ENCODE measurements around the gene SMIM33. TPM values are rescaled to one million over a fixed set of nuclear protein-coding genes. Genes with fewer than 3 reads are reported as not detected.

Gene SMIM33
- polyA plus RNA-seq, 1 of the 3 experiments (the other 2 are of a cell fraction), result not detected

GRCh38 chr5:139492700-139493192, 21.9 kb downstream of the SMIM33 start:
- ChIA-PET CTCF (interaction anchor here (1.0 kb wide), 1 partner anchor 71 kb away, joined by 4 read pairs; no protein-coding TSS in a partner anchor), POLR2A (no interaction called here)
- Histone ChIP-seq H3K4me2 (peak overlapping the region; percentile 38), H3K36me3 (replicated peaks in 1 of 2; ENCODE audit: control insufficient read depth in 1 of 2, insufficient read depth in 2 of 2, low read length in 1 of 2) (no peaks in the 10 kb centered on the region), H3K79me2 (ENCODE audit: insufficient read depth) (no peaks in the 10 kb centered on the region), H3K27ac (ENCODE audit: low read depth in 2 of 2, low read length in 1 of 2) (peak overlapping the region; percentile 68 to 84; a peak in 3 of 4 replicates), H4K20me1 (ENCODE audit: insufficient read depth) (no peaks in the 10 kb centered on the region), H2AFZ (ENCODE audit: low read depth) (peak overlapping the region; percentile 60; the same call in 1 of the 2 replicates), H3K9ac (peak overlapping the region; percentile 18; the same call in 1 of the 2 replicates), H3K9me3 (no peaks in the 10 kb centered on the region), H3K4me1 (ENCODE audit: control insufficient read depth in 1 of 2, insufficient read depth in 2 of 2, low read depth in 1 of 2, low read length in 1 of 2) (peaks cover 2 to 27% of the 10 kb centered on the region in 2 experiments; a peak in 3 of 4 replicates), H3K4me3 (ENCODE audit: low read depth in 2 of 2, low read length in 1 of 2) (peak overlapping the region; percentile 21 to 22; a peak in 2 of 4 replicates), H3K27me3 (ENCODE audit: insufficient read depth) (no peaks in the 10 kb centered on the region), H3K9me2 (no peaks in the 10 kb centered on the region), H3F3A (replicated peaks; ENCODE audit: insufficient read depth) (peaks cover 44% of the 10 kb centered on the region)
- 20% methylated on average over 6 of the region's 6 CpGs for WGBS (ENCODE audit: low lambda C conversion rate)
- DNase-seq, result no peak
- TF ChIP-seq EP300 (IDR thresholded peaks at IDR 0.05; ENCODE audit: borderline replicate concordance in 1 of 2, low read depth in 1 of 2, low read length in 1 of 2) (no peak; a peak in 2 of 4 replicates), USF2 (IDR thresholded peaks at IDR 0.05; ENCODE audit: borderline replicate concordance, low read depth, low read length) (no peak), SIN3A (IDR thresholded peaks at IDR 0.05; ENCODE audit: borderline replicate concordance, low read depth, low read length) (peak; percentile 31; the same call in 1 of the 2 replicates), GABPA (IDR thresholded peaks at IDR 0.05; ENCODE audit: low read depth) (no peak), YY1 (IDR thresholded peaks at IDR 0.05; ENCODE audit: low read depth) (0 out of 2 replicates have a peak, but pooled peaks have one; percentile 36), SMC3 (IDR thresholded peaks at IDR 0.05; ENCODE audit: low read depth, low read length) (no peak), GATA2 (CRISPR knock-in tag; IDR thresholded peaks at IDR 0.05) (no peak), RXRA (IDR thresholded peaks at IDR 0.05; ENCODE audit: borderline replicate concordance, low read depth) (peak; percentile 83; the same call in 1 of the 2 replicates), ELF1 (IDR thresholded peaks at IDR 0.05) (no peak), PBX3 (IDR thresholded peaks at IDR 0.05) (peak; percentile 47), TCF12 (IDR thresholded peaks at IDR 0.05) (peak; percentile 74; the same call in 1 of the 2 replicates), JUND (IDR thresholded peaks at IDR 0.05) (no peak), POLR2AphosphoS5 (IDR thresholded peaks at IDR 0.05; ENCODE audit: low read depth, low read length) (peak; percentile 25; the same call in 1 of the 2 replicates), FOSL2 (IDR thresholded peaks at IDR 0.05; ENCODE audit: borderline replicate concordance, low read depth) (no peak), FOXM1 (IDR thresholded peaks at IDR 0.05; ENCODE audit: low read depth) (no peak), MXI1 (IDR thresholded peaks at IDR 0.05; ENCODE audit: low read depth, low read length) (no peak), CHD2 (IDR thresholded peaks at IDR 0.05; ENCODE audit: low read length, partially characterized antibody) (no peak), EZH2phosphoT487 (IDR thresholded peaks at IDR 0.05; ENCODE audit: borderline replicate concordance, low read depth) (no peak), USF1 (IDR thresholded peaks at IDR 0.05; ENCODE audit: borderline replicate concordance, low read depth) (no peak), FOXJ3 (CRISPR knock-in tag; IDR thresholded peaks at IDR 0.05) (no peak), TEAD4 (IDR thresholded peaks at IDR 0.05; ENCODE audit: borderline replicate concordance, insufficient read depth) (peak; percentile 75; the same call in 1 of the 2 replicates), MAX (IDR thresholded peaks at IDR 0.05; ENCODE audit: low read depth) (peak; percentile 60), CTCF (IDR thresholded peaks at IDR 0.05) (peak; percentile 29; the same call in 1 of the 2 replicates), RAD21 (IDR thresholded peaks at IDR 0.05; ENCODE audit: low read length) (no peak), RFX5 (IDR thresholded peaks at IDR 0.05; ENCODE audit: low read length) (no peak), NRF1 (IDR thresholded peaks at IDR 0.05; ENCODE audit: low read depth, low read length) (no peak), MEF2A (IDR thresholded peaks at IDR 0.05; ENCODE audit: borderline replicate concordance, low read depth) (peak; percentile 57; the same call in 1 of the 2 replicates), RCOR1 (IDR thresholded peaks at IDR 0.05; ENCODE audit: low read length) (peak; percentile 60; the same call in 1 of the 2 replicates), NFIC (IDR thresholded peaks at IDR 0.05; ENCODE audit: borderline replicate concordance) (peak; percentile 75; the same call in 1 of the 2 replicates)
